Cardiac muscle cell (in vitro differentiated cells and primary cell): ENCODE results near the gene ENOX1. TPM values are rescaled to one million over a fixed set of nuclear protein-coding genes. Genes with fewer than 3 reads are reported as not detected.

ENCODE experiments used
- DNase-seq, 2 donors: peaks; one replicate each; pipeline versions ENCODE4 v3.0.0 to v3.0.0-alpha.2; 2010 to 2017; ENCODE audit warnings: low read depth in 1 of 2, low spot score in 1 of 2
- H3K27ac ChIP-seq: fragments of 200-600 bp; sonication (generic); 2 replicates; pipeline ENCODE4 v1.5.1; 2016
- H3K27me3 ChIP-seq: fragments of 200-600 bp; sonication (generic); 2 replicates; pipeline ENCODE4 v1.6.0; 2016; ENCODE audit warnings: control low read depth
- H3K36me3 ChIP-seq: fragments of 200-600 bp; sonication (generic); 2 replicates; pipeline ENCODE4 v1.5.1; 2016; ENCODE audit warnings: control low read depth
- H3K4me1 ChIP-seq: fragments of 200-600 bp; sonication (generic); 2 replicates; pipeline ENCODE4 v1.8.1; 2017; ENCODE audit warnings: low read depth, mild to moderate bottlenecking, mixed run types
- H3K4me3 ChIP-seq: fragments of 200-600 bp; sonication (generic); 2 replicates; pipeline ENCODE4 v1.5.1; 2016; ENCODE audit warnings: mild to moderate bottlenecking
- H3K9me3 ChIP-seq: fragments of 200-600 bp; sonication (generic); 2 replicates; pipeline ENCODE4 v1.5.1; 2017; ENCODE audit warnings: low read depth, mild to moderate bottlenecking, control low read depth
- CTCF ChIP-seq: IDR thresholded peaks from 2 replicates; pipeline ENCODE4 v1.5.1; 2012; ENCODE audit warnings: low read depth, mild to moderate bottlenecking, low read length
- polyA plus RNA-seq: library from polyadenylated mRNA; unstranded; fragments of >200 nt; fragmentation: Nextera tagmentation; extraction: Ambion mirVana; gene quantifications from 2 replicates; pipeline ENCODE4 v1.2.1, GENCODE V29; 2016
- total RNA-seq: library from RNA; depleted of rRNA; stranded (reverse); fragments of >200 nt; gene quantifications from 2 replicates; pipeline ENCODE4 v1.2.3, GENCODE V29; 2016

The ENOX1 gene
- total and polyA plus RNA-seq, 2 experiments from 2014 or later: 2.0 to 5.1 TPM

GRCh38 chr13:43761616-43762315 is 25.0 kb downstream of the ENOX1 start:
- H3K9me3 ChIP-seq: no peaks in the 10 kb centered on the region
- H3K27ac ChIP-seq: no peak overlapping the region
- no peak overlapping the region for H3K4me3 ChIP-seq
- DNase-seq: no peak
- H3K36me3 ChIP-seq: no peaks in the 10 kb centered on the region
- H3K4me1 ChIP-seq: peaks cover 13% of the 10 kb centered on the region
- TF ChIP-seq CTCF: no peak
- H3K27me3 ChIP-seq: peaks cover 24% of the 10 kb centered on the region

GRCh38 chr13:43760257-43760656 is 26.5 kb downstream of the ENOX1 start:
- DNase-seq: no peak
- Histone ChIP-seq H3K9me3 (no peaks in the 10 kb centered on the region), H3K27ac (no peak overlapping the region), H3K27me3 (peaks cover 24% of the 10 kb centered on the region), H3K4me1 (peaks cover 13% of the 10 kb centered on the region), H3K36me3 (no peaks in the 10 kb centered on the region), H3K4me3 (no peak overlapping the region)
- no peak for TF ChIP-seq CTCF

- Histone ChIP-seq H3K4me3 (no peak overlapping the region), H3K4me1 (peaks cover 4% of the 10 kb centered on the region), H3K27me3 (peaks cover 24% of the 10 kb centered on the region), H3K9me3 (no peaks in the 10 kb centered on the region), H3K36me3 (no peaks in the 10 kb centered on the region), H3K27ac (no peak overlapping the region)
- DNase-seq: no peak
- no peak for TF ChIP-seq CTCF
Observed at GRCh38 chr13:43758834-43759233, 27.9 kb downstream of the ENOX1 start.

- no peaks in the 10 kb centered on the region for H3K4me1 ChIP-seq
- peaks cover 18% of the 10 kb centered on the region for H3K27me3 ChIP-seq
- H3K27ac ChIP-seq: no peak overlapping the region
- no peak overlapping the region for H3K4me3 ChIP-seq
- no peaks in the 10 kb centered on the region for H3K36me3 ChIP-seq
- DNase-seq: no peak
- no peak for TF ChIP-seq CTCF
- no peaks in the 10 kb centered on the region for H3K9me3 ChIP-seq
Observed at GRCh38 chr13:43757266-43757665, 29.5 kb downstream of the ENOX1 start.

GRCh38 chr13:43755844-43756243 is 30.9 kb downstream of the ENOX1 start:
- H3K4me3 ChIP-seq: no peak overlapping the region
- H3K9me3 ChIP-seq: no peaks in the 10 kb centered on the region
- no peak for TF ChIP-seq CTCF
- no peaks in the 10 kb centered on the region for H3K4me1 ChIP-seq
- no peaks in the 10 kb centered on the region for H3K36me3 ChIP-seq
- peaks cover 7% of the 10 kb centered on the region for H3K27me3 ChIP-seq
- H3K27ac ChIP-seq: no peak overlapping the region
- no peak for DNase-seq
